BE2C (cell line): Measurements from ENCODE around the gene SIRT2.
"Not testable (repeated sequence)": the region's sequence is repeated elsewhere in the genome, so short reads cannot be mapped to it uniquely, and the experiment has no call there.

Experiments used
- DNase-seq: peaks from one replicate; pipeline ENCODE4 v3.0.0-alpha.2; 2020
- H3K27me3 ChIP-seq: fragments of 250-450 bp; sonication (Bioruptor Pico); 2 replicates; pipeline ENCODE4 v1.5.1; 2020; ENCODE audit warnings: mild to moderate bottlenecking
- H3K36me3 ChIP-seq: fragments of 250-450 bp; sonication (Bioruptor Pico); 2 replicates; pipeline ENCODE4 v1.5.1; 2020; ENCODE audit warnings: mild to moderate bottlenecking
- H3K4me1 ChIP-seq: fragments of 250-450 bp; sonication (Bioruptor Pico); 2 replicates; pipeline ENCODE4 v1.5.1; 2020
- H3K4me3 ChIP-seq: 2 replicates; pipeline ENCODE4 v1.5.1; 2011; ENCODE audit warnings: low read depth, low read length
- H3K9me3 ChIP-seq: fragments of 250-450 bp; sonication (Bioruptor Pico); 2 replicates; pipeline ENCODE4 v1.5.1; 2020
- CTCF ChIP-seq: IDR thresholded peaks from 2 replicates; pipeline ENCODE4 v1.5.1; 2012; ENCODE audit warnings: mild to moderate bottlenecking, low read depth, low read length

Gene SIRT2

GRCh38 chr19:38830039-38830733, 69.2 kb downstream of the SIRT2 start:
- DNase-seq, result no peak
- H3K4me1 ChIP-seq, result no peaks in the 10 kb centered on the region; the same call in 1 of the 2 replicates
- no peaks in the 10 kb centered on the region for H3K9me3 ChIP-seq
- H3K27me3 ChIP-seq, result no peaks in the 10 kb centered on the region
- no peak for TF ChIP-seq CTCF
- peaks cover 5% of the 10 kb centered on the region for H3K36me3 ChIP-seq
- no peak overlapping the region for H3K4me3 ChIP-seq

GRCh38 chr19:38829203-38829602, 70.2 kb downstream of the SIRT2 start:
- H3K27me3 ChIP-seq, DNase-seq, H3K9me3 ChIP-seq, H3K4me3 ChIP-seq, H3K4me1 ChIP-seq, H3K36me3 ChIP-seq: not testable (repeated sequence)
